Erythroblast (primary cell): ENCODE data around the gene KRT79.

ENCODE experiments used
- GATA1 ChIP-seq: IDR thresholded peaks from 2 replicates; pipeline ENCODE4 v1.6.1; 2011; ENCODE audit warnings: low read depth, mild to moderate bottlenecking, control low read depth, low read length, moderate library complexity
- POLR2A ChIP-seq: IDR thresholded peaks from 2 replicates; pipeline ENCODE4 v1.6.1; 2011; ENCODE audit warnings: mild to moderate bottlenecking, low read length

DNA sequence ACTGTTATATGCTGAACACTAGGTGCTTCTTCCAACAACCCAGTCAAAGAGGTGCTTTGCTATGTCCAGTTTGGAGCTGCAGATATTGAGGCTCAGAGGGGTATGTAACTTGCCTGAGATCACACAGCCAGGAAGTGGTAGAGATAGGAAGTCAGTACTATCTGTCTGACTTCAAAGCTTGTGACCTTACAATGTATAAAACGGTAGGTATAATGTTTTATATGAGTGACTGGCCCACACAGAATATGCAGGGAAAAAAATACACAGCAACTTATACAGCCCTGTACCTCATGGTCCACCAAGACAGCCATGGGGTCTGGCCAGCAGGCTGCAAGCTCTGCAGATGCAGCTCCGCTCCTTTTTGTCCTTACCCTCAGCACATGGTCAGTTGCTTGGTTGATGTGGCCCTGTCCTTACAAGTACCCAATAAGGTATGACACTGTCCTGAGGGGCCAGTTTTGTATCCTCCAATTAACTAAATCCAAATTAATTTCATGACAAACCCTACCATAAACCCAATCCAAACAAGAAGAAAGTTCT is 16.3 kb downstream of the KRT79 start:
- TF ChIP-seq POLR2A, result no peak
- no peak for TF ChIP-seq GATA1
